RWPE2 (cell line): ENCODE data around the gene PRDX4.

Experiments used
- ATAC-seq: fragments of 200-7000 bp; cut with Tn5 transposase; 3 replicates; pipeline ENCODE4 v1.9.1; 2021; ENCODE audit warnings: low read depth
- DNase-seq: peaks from one replicate; pipeline ENCODE4 v3.0.0-alpha.2; 2020; ENCODE audit warnings: low spot score
- H3K27ac ChIP-seq: fragments of 450-650 bp; 2 replicates; pipeline ENCODE4 v1.5.1; 2017; ENCODE audit warnings: mild to moderate bottlenecking; ENCODE audit not compliant: poor library complexity, severe bottlenecking
- H3K27me3 ChIP-seq: fragments of 250-450 bp; sonication (Bioruptor Pico); 2 replicates; pipeline ENCODE4 v1.5.1; 2021; ENCODE audit warnings: mild to moderate bottlenecking, moderate library complexity; ENCODE audit not compliant: insufficient read depth, poor library complexity, severe bottlenecking
- H3K36me3 ChIP-seq: fragments of 250-450 bp; sonication (Bioruptor Pico); 2 replicates; pipeline ENCODE4 v1.5.1; 2020; ENCODE audit warnings: low read depth, mild to moderate bottlenecking, moderate library complexity
- H3K4me1 ChIP-seq: fragments of 250-450 bp; sonication (Bioruptor Pico); 2 replicates; pipeline ENCODE4 v1.5.1; 2021; ENCODE audit warnings: mild to moderate bottlenecking, moderate library complexity; ENCODE audit not compliant: insufficient read depth, poor library complexity, severe bottlenecking
- H3K4me3 ChIP-seq: fragments of 250-450 bp; sonication (Bioruptor Pico); 2 replicates; pipeline ENCODE4 v1.5.1; 2021; ENCODE audit warnings: mild to moderate bottlenecking, moderate library complexity; ENCODE audit not compliant: severe bottlenecking
- H3K9me3 ChIP-seq: fragments of 250-450 bp; sonication (Bioruptor Pico); 2 replicates; pipeline ENCODE4 v1.5.1; 2021; ENCODE audit warnings: mild to moderate bottlenecking, moderate library complexity; ENCODE audit not compliant: severe bottlenecking
- TF ChIP-seq, protein P1 (sequence below): fragments of 450-650 bp; IDR thresholded peaks from one replicate; pipeline ENCODE4 v1.5.1; 2017; ENCODE audit warnings: mild to moderate bottlenecking, moderate library complexity; ENCODE audit not compliant: poor library complexity, severe bottlenecking

PRDX4 gene

DNA sequence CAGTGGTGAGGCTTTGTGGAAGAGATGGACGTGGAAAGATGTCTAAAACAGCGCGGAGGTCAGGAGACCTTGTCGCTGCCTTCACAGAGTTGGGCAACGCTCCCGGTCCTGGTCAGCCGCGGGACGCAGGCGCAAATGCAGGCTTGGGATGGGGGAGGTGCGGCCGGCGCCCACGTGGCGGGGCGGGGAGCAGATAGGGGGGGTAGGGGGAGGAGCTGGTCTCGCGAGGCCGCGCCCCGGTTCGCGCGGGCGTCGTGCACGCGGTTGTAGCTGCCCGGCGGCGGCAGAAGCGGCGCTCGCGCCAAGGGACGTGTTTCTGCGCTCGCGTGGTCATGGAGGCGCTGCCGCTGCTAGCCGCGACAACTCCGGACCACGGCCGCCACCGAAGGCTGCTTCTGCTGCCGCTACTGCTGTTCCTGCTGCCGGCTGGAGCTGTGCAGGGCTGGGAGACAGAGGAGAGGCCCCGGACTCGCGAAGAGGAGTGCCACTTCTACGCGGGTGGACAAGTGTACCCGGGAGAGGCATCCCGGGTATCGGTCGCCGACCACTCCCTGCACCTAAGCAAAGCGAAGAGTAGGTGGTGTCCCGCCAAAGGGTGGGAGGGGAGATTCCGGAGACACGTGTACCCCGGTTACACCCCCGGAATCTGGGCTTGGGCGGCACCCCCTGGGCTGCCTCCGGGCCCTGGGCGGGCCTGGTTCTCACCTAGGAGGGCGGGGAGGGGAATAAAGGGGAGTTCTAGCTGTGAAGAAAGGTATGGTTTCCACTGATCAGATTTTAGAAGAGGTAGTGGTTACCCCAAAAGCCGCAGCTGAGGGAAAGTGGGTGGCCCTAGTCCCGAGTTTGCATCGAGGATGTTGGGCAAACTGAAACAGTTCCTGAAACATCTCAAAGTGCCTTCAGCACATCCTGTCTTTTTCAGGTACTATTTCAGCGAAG, at the start of gene PRDX4:
Gene PRDX4 (plus strand): TSS at position 255 of the 939 bp plus-strand sequence. CDS start 78 bp downstream, at position 333.
- Histone ChIP-seq H3K27ac (peak within 1 kb of the TSS; percentile 66), H3K4me1 (peaks cover 3% of the 10 kb centered on the region), H3K27me3 (no peaks in the 10 kb centered on the region), H3K9me3 (no peaks in the 10 kb centered on the region), H3K4me3 (peak within 1 kb of the TSS; percentile 56), H3K36me3 (peaks cover 21% of the 10 kb centered on the region)
- TF ChIP-seq, protein P1, sequence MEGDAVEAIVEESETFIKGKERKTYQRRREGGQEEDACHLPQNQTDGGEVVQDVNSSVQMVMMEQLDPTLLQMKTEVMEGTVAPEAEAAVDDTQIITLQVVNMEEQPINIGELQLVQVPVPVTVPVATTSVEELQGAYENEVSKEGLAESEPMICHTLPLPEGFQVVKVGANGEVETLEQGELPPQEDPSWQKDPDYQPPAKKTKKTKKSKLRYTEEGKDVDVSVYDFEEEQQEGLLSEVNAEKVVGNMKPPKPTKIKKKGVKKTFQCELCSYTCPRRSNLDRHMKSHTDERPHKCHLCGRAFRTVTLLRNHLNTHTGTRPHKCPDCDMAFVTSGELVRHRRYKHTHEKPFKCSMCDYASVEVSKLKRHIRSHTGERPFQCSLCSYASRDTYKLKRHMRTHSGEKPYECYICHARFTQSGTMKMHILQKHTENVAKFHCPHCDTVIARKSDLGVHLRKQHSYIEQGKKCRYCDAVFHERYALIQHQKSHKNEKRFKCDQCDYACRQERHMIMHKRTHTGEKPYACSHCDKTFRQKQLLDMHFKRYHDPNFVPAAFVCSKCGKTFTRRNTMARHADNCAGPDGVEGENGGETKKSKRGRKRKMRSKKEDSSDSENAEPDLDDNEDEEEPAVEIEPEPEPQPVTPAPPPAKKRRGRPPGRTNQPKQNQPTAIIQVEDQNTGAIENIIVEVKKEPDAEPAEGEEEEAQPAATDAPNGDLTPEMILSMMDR: no peak
- ATAC-seq: peak; percentile 82
- DNase-seq: peak; percentile 78

DNA sequence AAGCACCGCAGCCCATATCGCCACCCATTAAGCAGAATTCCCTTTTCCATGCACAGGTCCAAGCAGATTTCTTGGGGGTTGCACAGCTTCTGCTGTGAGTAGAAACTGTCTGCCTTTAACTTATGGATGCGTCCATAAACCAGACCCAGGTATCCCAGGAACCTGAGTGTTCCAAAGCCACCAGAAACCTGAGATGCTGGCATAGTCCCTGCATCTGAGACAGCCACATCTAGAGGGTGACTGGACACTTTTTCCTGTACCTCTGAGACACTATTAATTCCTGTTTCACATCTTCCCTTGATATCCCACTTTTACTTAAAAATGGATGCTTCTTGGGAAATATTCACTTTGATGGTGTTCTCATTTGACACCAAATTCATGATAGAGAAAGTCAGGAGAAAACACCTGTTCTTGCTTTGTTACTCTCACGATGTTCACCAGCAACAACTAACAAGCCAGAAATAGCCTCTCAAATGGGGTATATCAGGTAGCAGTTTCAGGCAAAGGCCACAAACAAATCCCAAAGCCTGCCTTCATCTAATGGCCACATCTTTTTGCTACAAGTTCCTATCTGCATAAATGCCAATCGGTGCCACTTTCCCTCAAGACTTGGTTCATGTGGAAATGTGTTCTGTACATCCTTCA, 45.5 kb upstream of the PRDX4 start:
- H3K27ac ChIP-seq: no peak overlapping the region
- H3K4me1 ChIP-seq: no peaks in the 10 kb centered on the region
- H3K9me3 ChIP-seq: no peaks in the 10 kb centered on the region
- H3K4me3 ChIP-seq: no peak overlapping the region
- DNase-seq: no peak
- H3K27me3 ChIP-seq: no peaks in the 10 kb centered on the region
- no peak for ATAC-seq
- TF ChIP-seq, protein P1: no peak
- no peaks in the 10 kb centered on the region for H3K36me3 ChIP-seq

DNA sequence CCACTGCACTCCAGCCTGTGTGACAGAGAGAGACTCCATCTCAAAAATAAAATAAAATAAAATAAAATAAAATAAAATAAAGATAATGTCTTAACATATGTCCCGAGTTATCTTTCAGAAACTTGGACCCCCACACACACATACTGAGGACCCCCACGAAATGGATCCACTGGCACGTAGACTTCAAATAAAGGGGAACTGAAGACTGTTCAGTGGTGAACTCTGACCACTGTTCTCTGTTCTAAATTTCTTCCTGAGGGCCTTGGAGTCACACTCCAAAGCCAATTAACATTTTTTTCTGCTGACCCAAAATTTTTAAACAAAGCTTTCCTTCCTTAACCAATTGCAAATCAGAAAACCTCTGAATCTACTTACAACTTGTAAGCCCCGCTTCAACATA, 43.5 kb upstream of the PRDX4 start:
- ATAC-seq (no peak), DNase-seq (no peak)
- Histone ChIP-seq H3K4me1 (no peaks in the 10 kb centered on the region), H3K27ac (no peak overlapping the region), H3K4me3 (no peak overlapping the region), H3K27me3 (no peaks in the 10 kb centered on the region), H3K36me3 (no peaks in the 10 kb centered on the region), H3K9me3 (no peaks in the 10 kb centered on the region)
- TF ChIP-seq, protein P1: no peak

DNA sequence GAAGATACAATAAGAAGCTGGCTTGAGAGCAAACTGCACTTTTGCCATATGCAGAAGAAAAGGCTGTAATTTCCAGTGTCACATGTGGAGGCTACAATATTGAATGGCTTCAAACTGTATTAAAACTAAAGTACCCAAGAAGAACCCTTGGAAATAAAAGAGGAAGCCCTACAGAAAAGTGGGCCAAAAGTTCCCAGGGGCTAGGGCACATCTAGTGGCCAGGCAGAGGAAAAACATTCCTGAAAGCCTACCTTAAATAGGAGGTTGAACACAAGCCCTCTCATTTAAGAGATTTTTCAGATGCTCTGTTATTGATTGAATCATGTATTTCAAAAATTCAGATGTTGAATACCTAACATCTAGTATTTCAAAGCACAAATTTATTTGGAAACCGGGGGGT, 40.6 kb upstream of the PRDX4 start:
- ATAC-seq: no peak
- Histone ChIP-seq H3K4me3 (no peak overlapping the region), H3K27ac (no peak overlapping the region), H3K4me1 (no peaks in the 10 kb centered on the region), H3K36me3 (no peaks in the 10 kb centered on the region), H3K27me3 (no peaks in the 10 kb centered on the region), H3K9me3 (no peaks in the 10 kb centered on the region)
- no peak for DNase-seq
- TF ChIP-seq, protein P1: no peak
